Brain microvascular endothelial cell (primary cell): Measurements from ENCODE around the gene LDLRAD3.
A peak's percentile ranks its signal among the peaks of the same experiment; 100 is the strongest.
"Not testable (repeated sequence)": the region's sequence is repeated elsewhere in the genome, so short reads cannot be mapped to it uniquely, and the experiment has no call there.

ENCODE experiments used
- DNase-seq: peaks from one replicate; pipeline ENCODE4 v3.0.0-alpha.2; 2020
- H3K27ac ChIP-seq: fragments of 250-450 bp; sonication (Bioruptor Pico); 2 replicates; pipeline ENCODE4 v1.5.1; 2020; ENCODE audit warnings: mild to moderate bottlenecking, moderate library complexity
- H3K27me3 ChIP-seq: fragments of 250-450 bp; sonication (Bioruptor Pico); replicated peaks from 2 replicates; pipeline ENCODE4 v1.5.1; 2020; ENCODE audit warnings: mild to moderate bottlenecking
- H3K36me3 ChIP-seq: fragments of 250-450 bp; sonication (Bioruptor Pico); replicated peaks from 2 replicates; pipeline ENCODE4 v1.5.1; 2020; ENCODE audit warnings: mild to moderate bottlenecking
- H3K4me3 ChIP-seq: 2 replicates; pipeline ENCODE4 v1.5.1; 2011; ENCODE audit warnings: low read depth, mild to moderate bottlenecking, control low read depth, low read length, moderate library complexity
- in situ Hi-C: cut with HindIII; loops from 2 replicates; pipeline ENCODE4 v1.10.0; 2017; ENCODE audit warnings: low sequenced_read_pairs, low pct_ligation_motif_present
- TF ChIP-seq, protein P1 (sequence below): IDR thresholded peaks from 2 replicates; pipeline ENCODE4 v1.5.1; 2011; ENCODE audit warnings: low read depth, mild to moderate bottlenecking, moderate library complexity, low read length, control low read depth, inconsistent platforms; ENCODE audit errors: missing control alignments

LDLRAD3 gene

DNA sequence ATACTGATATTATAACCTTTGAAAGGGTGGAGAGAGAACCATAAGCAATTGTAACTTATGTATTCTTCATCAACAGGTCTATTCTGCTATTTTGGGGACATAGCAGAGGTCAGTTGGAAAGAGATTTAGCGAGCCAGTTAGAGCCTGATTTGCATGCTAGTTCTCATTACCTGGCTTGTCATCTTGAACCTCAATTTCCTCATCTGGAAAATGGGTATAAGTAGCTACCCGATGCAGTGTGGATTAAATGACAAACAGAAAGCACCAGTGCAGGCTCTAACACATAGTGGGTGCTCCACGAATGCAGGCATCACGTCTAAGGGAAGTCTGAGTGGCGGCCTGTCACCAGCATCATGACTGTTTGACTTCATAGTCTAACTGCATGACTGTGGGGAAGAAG lies 67.7 kb downstream of the LDLRAD3 start:
- no peak overlapping the region for H3K27ac ChIP-seq
- no peak for DNase-seq
- in situ Hi-C loops = no loop called here
- TF ChIP-seq, protein P1, sequence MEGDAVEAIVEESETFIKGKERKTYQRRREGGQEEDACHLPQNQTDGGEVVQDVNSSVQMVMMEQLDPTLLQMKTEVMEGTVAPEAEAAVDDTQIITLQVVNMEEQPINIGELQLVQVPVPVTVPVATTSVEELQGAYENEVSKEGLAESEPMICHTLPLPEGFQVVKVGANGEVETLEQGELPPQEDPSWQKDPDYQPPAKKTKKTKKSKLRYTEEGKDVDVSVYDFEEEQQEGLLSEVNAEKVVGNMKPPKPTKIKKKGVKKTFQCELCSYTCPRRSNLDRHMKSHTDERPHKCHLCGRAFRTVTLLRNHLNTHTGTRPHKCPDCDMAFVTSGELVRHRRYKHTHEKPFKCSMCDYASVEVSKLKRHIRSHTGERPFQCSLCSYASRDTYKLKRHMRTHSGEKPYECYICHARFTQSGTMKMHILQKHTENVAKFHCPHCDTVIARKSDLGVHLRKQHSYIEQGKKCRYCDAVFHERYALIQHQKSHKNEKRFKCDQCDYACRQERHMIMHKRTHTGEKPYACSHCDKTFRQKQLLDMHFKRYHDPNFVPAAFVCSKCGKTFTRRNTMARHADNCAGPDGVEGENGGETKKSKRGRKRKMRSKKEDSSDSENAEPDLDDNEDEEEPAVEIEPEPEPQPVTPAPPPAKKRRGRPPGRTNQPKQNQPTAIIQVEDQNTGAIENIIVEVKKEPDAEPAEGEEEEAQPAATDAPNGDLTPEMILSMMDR = no peak
- H3K4me3 ChIP-seq = no peak overlapping the region
- H3K27me3 ChIP-seq = no peaks in the 10 kb centered on the region
- H3K36me3 ChIP-seq = no peaks in the 10 kb centered on the region

- in situ Hi-C loops = no loop called here
- no peaks in the 10 kb centered on the region for H3K36me3 ChIP-seq
- H3K27me3 ChIP-seq = no peaks in the 10 kb centered on the region
- peak; percentile 61 for DNase-seq
- TF ChIP-seq, protein P1 = no peak
- H3K4me3 ChIP-seq = no peak overlapping the region
- H3K27ac ChIP-seq = peak overlapping the region; percentile 47
These were observed 68.6 kb downstream of the LDLRAD3 start for GRCh38 chr11:36012455-36012854.

- Histone ChIP-seq H3K4me3 (no peak overlapping the region), H3K36me3 (no peaks in the 10 kb centered on the region), H3K27ac (peak overlapping the region; percentile 47), H3K27me3 (no peaks in the 10 kb centered on the region)
- DNase-seq = no peak
- TF ChIP-seq, protein P1 = no peak
- in situ Hi-C loops = no loop called here
These were observed 69.1 kb downstream of the LDLRAD3 start for GRCh38 chr11:36012979-36013378.

- H3K36me3 ChIP-seq, in situ Hi-C loops, H3K27me3 ChIP-seq, H3K27ac ChIP-seq, DNase-seq, H3K4me3 ChIP-seq: not testable (repeated sequence)
These were observed 69.6 kb downstream of the LDLRAD3 start for GRCh38 chr11:36013446-36013845.

- no peaks in the 10 kb centered on the region for H3K27me3 ChIP-seq
- DNase-seq = no peak
- TF ChIP-seq, protein P1 = no peak
- H3K36me3 ChIP-seq = no peaks in the 10 kb centered on the region
- H3K27ac ChIP-seq = no peak overlapping the region
- in situ Hi-C loops = no loop called here
- H3K4me3 ChIP-seq = no peak overlapping the region
These were observed 70.4 kb downstream of the LDLRAD3 start for GRCh38 chr11:36013950-36014897.

- Histone ChIP-seq H3K27ac (no peak overlapping the region), H3K4me3 (no peak overlapping the region), H3K27me3 (no peaks in the 10 kb centered on the region), H3K36me3 (no peaks in the 10 kb centered on the region)
- in situ Hi-C loops = no loop called here
- DNase-seq = no peak
- TF ChIP-seq, protein P1 = no peak
These were observed 71.2 kb downstream of the LDLRAD3 start for GRCh38 chr11:36014898-36015665.
